HG02943 (cell line): ENCODE measurements around the gene CAVIN4.

Experiments used
- ATAC-seq: cut with Tn5 transposase; IDR thresholded peaks from one replicate; pipeline ENCODE4 v1.9.1; 2021; ENCODE audit warnings: mild to moderate bottlenecking, low read depth, moderate library complexity; ENCODE audit not compliant: unreplicated experiment

The CAVIN4 gene

GRCh38 chr9:100577776-100578448, at the start of gene CAVIN4:
CAVIN4 (plus strand) TSS chr9:100578079; CDS start chr9:100578144, 65 bp downstream.
- no peak for ATAC-seq

GRCh38 chr9:100534401-100534800, 43.5 kb upstream of the CAVIN4 start:
- no peak for ATAC-seq

- ATAC-seq: no peak
Measured at GRCh38 chr9:100540327-100540726, 37.6 kb upstream of the CAVIN4 start.

- ATAC-seq: no peak
Measured at GRCh38 chr9:100549048-100549447, 28.8 kb upstream of the CAVIN4 start.

GRCh38 chr9:100554935-100555401, 22.9 kb upstream of the CAVIN4 start:
- ATAC-seq: no peak

GRCh38 chr9:100555471-100555870, 22.4 kb upstream of the CAVIN4 start:
- ATAC-seq: no peak

GRCh38 chr9:100557053-100557452, 20.8 kb upstream of the CAVIN4 start:
- no peak for ATAC-seq

- no peak for ATAC-seq
Measured at GRCh38 chr9:100561256-100561655, 16.6 kb upstream of the CAVIN4 start.

GRCh38 chr9:100567856-100568255, 10.0 kb upstream of the CAVIN4 start:
- no peak for ATAC-seq

- no peak for ATAC-seq
Measured at GRCh38 chr9:100573655-100574260, 4.1 kb upstream of the CAVIN4 start.

- no peak for ATAC-seq
Measured at GRCh38 chr9:100575006-100575405, 2.9 kb upstream of the CAVIN4 start.

- ATAC-seq: no peak
Measured at GRCh38 chr9:100575765-100576386, 2.0 kb upstream of the CAVIN4 start.

- no peak for ATAC-seq
Measured at GRCh38 chr9:100578610-100579009, 731 bp downstream of the CAVIN4 start.

GRCh38 chr9:100579665-100580064, 1.8 kb downstream of the CAVIN4 start:
- ATAC-seq: no peak

GRCh38 chr9:100580257-100580656, 2.4 kb downstream of the CAVIN4 start:
- ATAC-seq: no peak

- no peak for ATAC-seq
Measured at GRCh38 chr9:100581081-100581480, 3.2 kb downstream of the CAVIN4 start.

- no peak for ATAC-seq
Measured at GRCh38 chr9:100581661-100582060, 3.8 kb downstream of the CAVIN4 start.

GRCh38 chr9:100583014-100583802, 5.3 kb downstream of the CAVIN4 start:
- no peak for ATAC-seq

GRCh38 chr9:100584951-100585350, 7.1 kb downstream of the CAVIN4 start:
- ATAC-seq: no peak

- ATAC-seq: no peak
Measured at GRCh38 chr9:100586093-100586492, 8.2 kb downstream of the CAVIN4 start.

GRCh38 chr9:100587375-100587774, 9.5 kb downstream of the CAVIN4 start:
- no peak for ATAC-seq
